Astrocyte (in vitro differentiated cells and primary cell): ENCODE results near the gene HMCES.

Experiments
- EZH2 ChIP-seq: IDR thresholded peaks from 2 replicates; pipeline ENCODE4 v1.6.1; 2012; ENCODE audit warnings: mild to moderate bottlenecking, low read length, inconsistent platforms; ENCODE audit not compliant: insufficient read depth
- TF ChIP-seq, protein P1 (sequence below): IDR thresholded peaks from 2 replicates; pipeline ENCODE4 v1.5.1; 2011; ENCODE audit warnings: low read depth, mild to moderate bottlenecking, inconsistent platforms, low read length, moderate library complexity; ENCODE audit not compliant: insufficient read depth

DNA sequence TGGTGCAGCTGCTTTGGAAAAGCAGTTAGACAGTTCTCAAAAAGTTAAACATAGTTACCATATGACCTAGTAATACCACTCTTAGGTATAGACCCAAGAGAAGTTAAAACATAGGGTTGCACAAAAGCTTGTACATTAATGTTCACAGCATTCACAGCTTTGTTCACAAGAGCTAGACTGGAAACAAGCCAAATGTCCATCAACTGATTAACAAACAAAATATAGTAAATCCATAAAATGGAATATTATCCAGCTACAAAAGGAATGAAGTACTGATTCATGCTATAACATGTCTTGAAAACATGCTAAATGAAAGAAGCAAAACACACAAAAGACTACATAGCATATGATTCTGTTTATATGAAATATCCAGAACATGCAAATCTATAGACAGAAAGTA lies 32.0 kb upstream of the HMCES start:
- TF ChIP-seq, protein P1, sequence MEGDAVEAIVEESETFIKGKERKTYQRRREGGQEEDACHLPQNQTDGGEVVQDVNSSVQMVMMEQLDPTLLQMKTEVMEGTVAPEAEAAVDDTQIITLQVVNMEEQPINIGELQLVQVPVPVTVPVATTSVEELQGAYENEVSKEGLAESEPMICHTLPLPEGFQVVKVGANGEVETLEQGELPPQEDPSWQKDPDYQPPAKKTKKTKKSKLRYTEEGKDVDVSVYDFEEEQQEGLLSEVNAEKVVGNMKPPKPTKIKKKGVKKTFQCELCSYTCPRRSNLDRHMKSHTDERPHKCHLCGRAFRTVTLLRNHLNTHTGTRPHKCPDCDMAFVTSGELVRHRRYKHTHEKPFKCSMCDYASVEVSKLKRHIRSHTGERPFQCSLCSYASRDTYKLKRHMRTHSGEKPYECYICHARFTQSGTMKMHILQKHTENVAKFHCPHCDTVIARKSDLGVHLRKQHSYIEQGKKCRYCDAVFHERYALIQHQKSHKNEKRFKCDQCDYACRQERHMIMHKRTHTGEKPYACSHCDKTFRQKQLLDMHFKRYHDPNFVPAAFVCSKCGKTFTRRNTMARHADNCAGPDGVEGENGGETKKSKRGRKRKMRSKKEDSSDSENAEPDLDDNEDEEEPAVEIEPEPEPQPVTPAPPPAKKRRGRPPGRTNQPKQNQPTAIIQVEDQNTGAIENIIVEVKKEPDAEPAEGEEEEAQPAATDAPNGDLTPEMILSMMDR = no peak
- no peak for TF ChIP-seq EZH2
